Activated CD4-positive, alpha-beta memory T cell treated with anti-CD3 and anti-CD28 coated beads for 36 hours (primary cell): ENCODE results near the gene ZSCAN2. TPM values are rescaled to one million over a fixed set of nuclear protein-coding genes. Genes with fewer than 3 reads are reported as not detected.
"Not testable (repeated sequence)": the region's sequence is repeated elsewhere in the genome, so short reads cannot be mapped to it uniquely, and the experiment has no call there.

Source experiments
- CTCF ChIA-PET: fragments of 350-600 bp; sonication (Branson Sonifier 250); formaldehyde crosslinking; loops from one replicate; lab custom pipeline; 2021; ENCODE audit warnings: antibody characterized with exemption, inconsistent platforms; lab: Charles Lee
- POLR2A ChIA-PET: fragments of 350-600 bp; sonication (Branson Sonifier 250); formaldehyde crosslinking; loops from one replicate; lab custom pipeline; 2021; ENCODE audit warnings: antibody characterized with exemption; lab: Charles Lee
- DNase-seq: peaks from one replicate; pipeline ENCODE4 v3.0.0-alpha.2; 2020
- H3K27ac Mint-ChIP-seq: one replicate; pipeline ENCODE4 v1.8.0; 2021; ENCODE audit warnings: mixed read lengths
- H3K27me3 Mint-ChIP-seq: one replicate; pipeline ENCODE4 v1.8.0; 2021; ENCODE audit warnings: mixed read lengths
- H3K36me3 Mint-ChIP-seq: one replicate; pipeline ENCODE4 v1.8.0; 2021; ENCODE audit warnings: mixed read lengths
- H3K4me1 Mint-ChIP-seq: one replicate; pipeline ENCODE4 v1.8.0; 2021; ENCODE audit warnings: low read depth, mixed read lengths
- H3K4me3 Mint-ChIP-seq: one replicate; pipeline ENCODE4 v1.8.0; 2021; ENCODE audit warnings: mild to moderate bottlenecking, mixed read lengths
- H3K9me3 Mint-ChIP-seq: one replicate; pipeline ENCODE4 v1.8.0; 2021; ENCODE audit warnings: mixed read lengths
- intact Hi-C: fragments of 100-400 bp; cut with micrococcal nuclease; formaldehyde crosslinking; loops from one replicate; pipeline ENCODE4 v1.15.1; 2023
- total RNA-seq, 2 experiments: library from RNA; stranded (reverse); gene quantifications; one replicate each; pipeline ENCODE4 v1.2.3, GENCODE V29; 2021

ZSCAN2 gene
- total RNA-seq, 2 experiments from 2014 or later = 7.5 to 9.5 TPM

DNA sequence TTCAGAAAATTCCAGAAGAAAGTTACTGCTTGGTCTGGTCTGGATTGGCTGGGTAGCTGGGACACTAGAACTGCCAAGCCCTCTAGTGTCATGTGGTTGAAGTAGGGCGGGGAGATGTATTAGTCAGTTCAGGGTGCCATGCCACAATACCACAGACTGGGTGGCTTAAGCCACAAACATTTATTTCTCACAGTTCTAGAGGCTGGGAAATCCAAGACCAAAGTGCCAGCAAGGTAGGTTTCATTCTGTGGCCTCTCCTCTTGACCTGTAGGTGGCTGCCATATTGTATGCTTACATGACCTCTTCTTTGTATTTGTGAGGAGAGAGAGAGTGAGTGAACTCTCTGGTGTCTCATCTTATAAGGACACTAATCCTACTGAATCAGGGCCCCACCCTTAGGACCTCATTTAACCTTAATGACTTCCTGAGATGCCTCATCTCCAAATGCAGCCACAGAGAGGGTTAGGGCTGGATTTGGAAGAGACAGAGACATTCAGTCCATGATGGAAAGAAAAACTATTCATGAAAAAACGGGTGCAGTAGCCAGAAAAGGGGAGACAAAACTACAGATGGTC is 18.1 kb upstream of the ZSCAN2 start:
- CTCF ChIA-PET = interaction anchor here (9.7 kb wide), 1 partner anchor 11 kb away, joined by 65 read pairs; no protein-coding TSS in a partner anchor
- POLR2A ChIA-PET = no interaction called here

DNA sequence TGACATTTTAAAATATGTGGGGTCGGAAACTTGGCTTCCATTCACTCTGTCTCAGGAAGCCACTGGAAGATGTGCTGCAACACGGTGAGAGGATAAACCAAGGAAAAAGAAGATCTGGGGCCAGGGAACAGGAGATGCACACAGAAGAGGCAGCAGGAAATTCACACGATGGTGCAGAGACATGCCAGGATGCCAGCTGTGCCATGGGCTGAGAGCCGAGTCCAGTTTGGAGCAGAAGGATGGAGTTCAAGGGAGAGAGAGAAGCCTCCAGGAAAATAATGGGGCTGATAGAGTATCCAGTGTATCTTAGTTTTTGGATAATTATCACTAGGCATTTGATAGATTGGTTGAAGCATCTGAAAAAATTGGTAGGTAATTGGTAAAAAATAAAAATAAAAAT is 16.9 kb upstream of the ZSCAN2 start:
- H3K4me3 Mint-ChIP-seq, H3K9me3 Mint-ChIP-seq, POLR2A ChIA-PET, H3K4me1 Mint-ChIP-seq, DNase-seq, intact Hi-C loops, H3K36me3 Mint-ChIP-seq, H3K27ac Mint-ChIP-seq, H3K27me3 Mint-ChIP-seq: not testable (repeated sequence)
- CTCF ChIA-PET = interaction anchor here (2.2 to 9.7 kb wide), 2 partner anchors 12 to 344 kb away, joined by 7 to 65 read pairs; no protein-coding TSS in a partner anchor

More for the DNA sequence above, 18.1 kb upstream of the ZSCAN2 start:
- peak; percentile 35 for DNase-seq
- Mint-ChIP-seq H3K27me3 (no peaks in the 10 kb centered on the region), H3K36me3 (no peaks in the 10 kb centered on the region), H3K9me3 (peaks cover 7% of the 10 kb centered on the region), H3K4me3 (no peak overlapping the region), H3K4me1 (peaks cover 8% of the 10 kb centered on the region), H3K27ac (no peak overlapping the region)
- intact Hi-C loops = no loop called here

DNA sequence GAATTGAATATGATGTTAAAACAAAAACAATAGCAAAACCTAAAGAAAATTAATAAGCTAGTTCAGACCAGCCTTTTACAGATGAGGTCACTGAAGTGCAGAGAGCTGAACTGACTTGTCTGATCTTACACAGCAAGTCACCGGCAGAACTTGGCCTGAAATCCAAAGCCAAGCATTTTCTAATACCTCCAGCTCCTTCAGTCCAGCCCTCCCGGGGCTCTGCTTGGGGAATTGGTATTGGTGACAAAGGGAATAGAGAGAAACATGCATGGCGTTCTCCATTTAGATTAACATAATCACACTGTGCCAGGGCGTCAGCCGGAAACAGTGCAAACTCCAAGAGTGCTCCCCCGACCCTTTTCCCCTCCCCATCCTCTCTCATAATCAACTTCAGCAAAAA is 14.1 kb upstream of the ZSCAN2 start:
- POLR2A ChIA-PET = no interaction called here
- intact Hi-C loops = loop anchor here (5.0 kb wide), 1 partner anchor 66 kb away; the partner anchor contains the start of gene WDR73
- CTCF ChIA-PET = interaction anchor here (0.6 to 9.7 kb wide), 7 partner anchors 15 to 341 kb away, joined by 3 to 65 read pairs (median 7); partner anchors contain the start of gene NMB
- Mint-ChIP-seq H3K36me3 (no peaks in the 10 kb centered on the region), H3K4me3 (no peak overlapping the region), H3K27ac (no peak overlapping the region), H3K4me1 (peaks cover 10% of the 10 kb centered on the region), H3K9me3 (peaks cover 7% of the 10 kb centered on the region), H3K27me3 (no peaks in the 10 kb centered on the region)
- no peak for DNase-seq

DNA sequence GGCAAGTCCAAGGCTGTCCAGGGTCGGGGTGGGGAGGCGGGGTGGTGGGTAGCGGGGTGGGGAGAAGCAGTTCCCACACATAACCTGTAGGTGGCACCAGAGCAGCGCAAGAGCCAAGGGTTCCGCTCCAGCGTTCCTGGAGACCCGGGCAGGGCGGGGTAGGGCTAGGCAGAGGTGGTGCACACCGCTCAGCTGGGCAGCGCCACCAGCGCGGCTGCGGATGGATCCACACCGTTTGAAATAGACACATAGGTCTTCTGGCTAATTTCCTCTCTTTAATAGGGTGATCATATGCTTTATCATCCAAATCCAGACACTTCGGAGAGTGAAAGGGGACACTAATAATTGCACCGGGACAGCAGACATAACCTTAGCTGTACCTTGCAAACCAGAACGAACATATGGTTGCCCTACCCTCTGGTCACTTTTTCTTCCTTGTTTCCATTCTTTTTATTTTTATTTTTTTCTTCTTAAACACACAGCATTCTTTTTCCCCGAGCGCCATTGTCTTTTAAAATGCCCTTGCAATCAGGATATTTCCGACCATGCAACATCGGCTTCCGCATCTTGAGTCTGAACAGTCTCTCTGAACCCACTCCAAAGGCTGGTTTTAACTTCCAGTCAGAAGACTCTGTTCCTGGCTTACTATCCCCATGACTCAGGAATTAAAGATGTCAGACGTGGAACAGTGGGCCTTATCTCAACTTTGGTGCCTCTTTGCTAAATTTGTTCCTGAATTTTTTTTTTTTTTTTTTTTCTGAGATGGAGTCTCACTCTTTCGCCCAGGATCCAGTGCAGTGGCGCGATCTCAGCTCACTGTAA is 12.5 kb upstream of the ZSCAN2 start:
- Mint-ChIP-seq H3K4me1 (peaks cover 2% of the 10 kb centered on the region), H3K9me3 (no peaks in the 10 kb centered on the region), H3K27me3 (no peaks in the 10 kb centered on the region), H3K27ac (no peak overlapping the region), H3K36me3 (no peaks in the 10 kb centered on the region), H3K4me3 (peak overlapping the region; percentile 59)
- intact Hi-C loops = loop anchor here (1.0 to 5.0 kb wide), 4 partner anchors 46 to 340 kb away; partner anchors contain the start of gene WDR73
- ChIA-PET CTCF (interaction anchor here (0.5 to 9.7 kb wide), 33 partner anchors 11 to 1037 kb away, joined by 3 to 65 read pairs (median 4); partner anchors contain the start of genes NMB, WDR73 and ZSCAN2), POLR2A (interaction anchor here (0.6 to 1.0 kb wide), 2 partner anchors 56 to 340 kb away, joined by 3 to 5 read pairs; no protein-coding TSS in a partner anchor)
- peak; percentile 91 for DNase-seq

DNA sequence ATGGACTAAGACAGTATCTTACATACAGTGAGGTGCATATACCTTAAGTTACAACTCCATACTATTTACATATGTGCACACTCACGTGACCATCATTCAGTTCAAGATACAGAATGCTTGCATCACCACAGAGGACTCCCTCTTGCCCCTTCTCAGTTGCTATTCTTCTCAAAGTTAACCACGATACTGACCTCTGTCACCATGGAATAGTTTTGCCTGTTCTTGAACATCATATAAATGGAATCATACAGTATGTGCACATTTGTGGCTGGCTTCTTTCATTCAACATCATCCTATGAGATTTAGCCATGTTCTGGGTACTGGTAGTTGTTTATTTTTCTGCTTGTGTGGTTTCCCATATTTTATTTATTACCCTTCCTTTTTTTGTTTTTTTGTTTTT is 10.4 kb upstream of the ZSCAN2 start:
- intact Hi-C loops = loop anchor here (10.0 kb wide), 1 partner anchor 454 kb away; no protein-coding TSS in a partner anchor
- no peaks in the 10 kb centered on the region for H3K9me3 Mint-ChIP-seq
- POLR2A ChIA-PET = no interaction called here

DNA sequence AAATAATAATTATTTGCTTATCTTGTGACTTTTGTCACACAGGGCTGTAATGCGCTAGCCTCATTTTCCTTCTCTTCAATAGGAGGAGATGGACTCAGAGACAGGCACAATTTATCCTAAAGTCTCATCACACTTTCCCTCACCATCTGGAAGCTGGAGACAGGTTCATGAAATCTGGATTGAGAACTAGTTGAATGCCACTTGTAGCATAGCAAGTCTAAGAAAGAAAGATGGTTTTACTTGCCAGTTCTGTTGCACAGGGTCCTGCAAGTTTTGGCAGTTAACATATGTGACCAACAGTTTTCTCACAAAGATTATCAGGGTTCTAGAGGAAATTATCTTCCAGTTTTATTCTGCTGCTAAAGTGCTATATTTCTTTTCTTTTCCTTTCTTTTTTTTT is 9.0 kb upstream of the ZSCAN2 start:
- POLR2A ChIA-PET = no interaction called here
- DNase-seq = no peak
- Mint-ChIP-seq H3K27ac (no peak overlapping the region), H3K4me1 (peaks cover 2% of the 10 kb centered on the region), H3K27me3 (no peaks in the 10 kb centered on the region), H3K4me3 (no peak overlapping the region), H3K9me3 (no peaks in the 10 kb centered on the region), H3K36me3 (no peaks in the 10 kb centered on the region)
- CTCF ChIA-PET = interaction anchor here (0.6 to 9.7 kb wide), 4 partner anchors 20 to 336 kb away, joined by 3 to 65 read pairs (median 4); no protein-coding TSS in a partner anchor
- intact Hi-C loops = loop anchor here (10.0 kb wide), 1 partner anchor 453 kb away; no protein-coding TSS in a partner anchor

More for the DNA sequence above, 10.4 kb upstream of the ZSCAN2 start:
- CTCF ChIA-PET = interaction anchor here (1.1 to 9.7 kb wide), 4 partner anchors 9 to 338 kb away, joined by 3 to 65 read pairs (median 14); partner anchors contain the start of gene WDR73
- H3K36me3 Mint-ChIP-seq = no peaks in the 10 kb centered on the region
- H3K27me3 Mint-ChIP-seq = no peaks in the 10 kb centered on the region
- H3K4me1 Mint-ChIP-seq = peaks cover 2% of the 10 kb centered on the region
- no peak overlapping the region for H3K27ac Mint-ChIP-seq
- DNase-seq = no peak
- no peak overlapping the region for H3K4me3 Mint-ChIP-seq

DNA sequence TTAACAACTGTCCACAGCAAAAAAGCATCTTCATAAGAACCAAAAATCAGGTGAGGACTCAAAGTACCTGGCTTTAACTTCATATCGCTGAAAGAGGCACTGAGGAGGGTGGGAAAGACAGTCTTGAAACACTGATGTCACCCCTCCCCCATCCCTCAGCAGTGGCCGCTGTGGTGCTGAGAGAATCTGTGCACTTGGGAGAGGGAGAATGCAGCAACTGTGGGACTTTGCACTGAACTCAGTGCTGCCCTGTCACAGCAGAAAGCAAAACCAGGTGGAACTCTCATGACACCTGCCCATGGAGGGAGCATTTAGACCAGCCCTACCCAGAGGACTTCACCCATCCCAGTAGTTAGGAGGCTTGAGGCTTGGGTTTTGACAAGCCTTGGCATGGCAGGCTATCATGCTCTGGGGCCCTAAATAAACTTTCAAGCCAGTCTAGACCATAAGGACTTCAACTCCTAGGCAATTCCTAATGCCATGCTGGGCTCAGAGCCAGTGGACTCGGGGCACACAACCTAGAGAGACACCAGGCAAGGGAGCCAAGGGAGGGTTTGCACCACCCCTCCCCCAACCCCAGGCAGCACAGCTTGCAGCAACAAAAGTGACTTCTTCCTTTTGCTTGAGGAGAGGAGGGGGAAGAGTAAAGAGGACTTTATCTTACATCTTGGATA is 6.1 kb upstream of the ZSCAN2 start:
- DNase-seq = no peak
- Mint-ChIP-seq H3K9me3 (no peaks in the 10 kb centered on the region), H3K36me3 (no peaks in the 10 kb centered on the region), H3K4me1 (peaks cover 19% of the 10 kb centered on the region), H3K4me3 (no peak overlapping the region), H3K27ac (no peak overlapping the region), H3K27me3 (no peaks in the 10 kb centered on the region)
- ChIA-PET CTCF (interaction anchor here (0.6 kb wide), 1 partner anchor 137 kb away, joined by 3 read pairs; no protein-coding TSS in a partner anchor), POLR2A (no interaction called here)
- intact Hi-C loops = loop anchor here (10.0 kb wide), 1 partner anchor 450 kb away; no protein-coding TSS in a partner anchor

DNA sequence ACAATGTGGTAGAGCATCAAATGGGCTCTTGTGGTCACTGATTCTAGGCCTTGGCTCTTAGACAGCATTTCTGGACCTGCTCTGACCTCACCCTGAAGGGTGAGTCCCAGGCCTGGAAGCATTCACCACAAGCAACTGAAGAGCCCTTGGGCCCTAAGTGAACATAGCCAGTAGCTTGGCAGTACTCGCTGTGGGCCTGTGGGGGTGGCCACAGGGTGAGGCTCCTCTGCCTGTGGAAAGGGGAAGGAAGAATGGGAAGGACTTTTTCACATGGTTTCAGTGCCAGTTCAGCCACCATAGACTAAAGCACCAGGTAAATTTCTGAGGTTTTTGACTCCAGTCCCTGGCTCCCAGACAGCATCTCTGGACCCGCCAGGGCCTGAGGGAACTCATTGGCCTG is 5.1 kb upstream of the ZSCAN2 start:
- CTCF ChIA-PET = no interaction called here
- intact Hi-C loops = loop anchor here (10.0 kb wide), 1 partner anchor 449 kb away; no protein-coding TSS in a partner anchor
- no peak for DNase-seq

DNA sequence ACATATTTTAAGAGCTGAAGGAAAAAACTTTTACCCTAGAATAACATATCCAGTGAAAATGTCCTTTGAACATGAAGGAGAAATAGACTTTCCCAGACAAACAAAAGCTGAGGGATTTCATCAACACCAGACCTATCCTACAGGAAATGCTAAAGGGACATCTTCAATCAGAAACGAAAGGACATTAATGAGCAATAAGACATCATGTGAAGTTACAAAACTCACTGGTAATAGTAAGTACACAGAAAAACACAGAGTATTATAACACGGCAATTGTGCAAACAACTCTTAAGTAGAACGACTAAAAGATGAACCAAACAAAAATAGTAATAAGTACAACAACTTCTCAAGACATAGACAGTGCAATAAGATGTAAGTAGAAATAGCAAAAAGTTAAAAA is 3.5 kb upstream of the ZSCAN2 start:
- CTCF ChIA-PET = interaction anchor here (1.1 to 2.1 kb wide), 3 partner anchors 22 to 391 kb away, joined by 3 to 7 read pairs (median 3); no protein-coding TSS in a partner anchor
- Mint-ChIP-seq H3K27ac (no peak overlapping the region), H3K9me3 (no peaks in the 10 kb centered on the region), H3K4me1 (peaks cover 26% of the 10 kb centered on the region), H3K4me3 (no peak overlapping the region), H3K27me3 (no peaks in the 10 kb centered on the region), H3K36me3 (no peaks in the 10 kb centered on the region)
- intact Hi-C loops = loop anchor here (10.0 kb wide), 1 partner anchor 448 kb away; no protein-coding TSS in a partner anchor
- DNase-seq = no peak
- POLR2A ChIA-PET = no interaction called here

More for the DNA sequence above, 5.1 kb upstream of the ZSCAN2 start:
- Mint-ChIP-seq H3K9me3 (no peaks in the 10 kb centered on the region), H3K4me1 (peaks cover 21% of the 10 kb centered on the region), H3K27me3 (no peaks in the 10 kb centered on the region), H3K4me3 (no peak overlapping the region), H3K27ac (no peak overlapping the region), H3K36me3 (no peaks in the 10 kb centered on the region)
- POLR2A ChIA-PET = no interaction called here

DNA sequence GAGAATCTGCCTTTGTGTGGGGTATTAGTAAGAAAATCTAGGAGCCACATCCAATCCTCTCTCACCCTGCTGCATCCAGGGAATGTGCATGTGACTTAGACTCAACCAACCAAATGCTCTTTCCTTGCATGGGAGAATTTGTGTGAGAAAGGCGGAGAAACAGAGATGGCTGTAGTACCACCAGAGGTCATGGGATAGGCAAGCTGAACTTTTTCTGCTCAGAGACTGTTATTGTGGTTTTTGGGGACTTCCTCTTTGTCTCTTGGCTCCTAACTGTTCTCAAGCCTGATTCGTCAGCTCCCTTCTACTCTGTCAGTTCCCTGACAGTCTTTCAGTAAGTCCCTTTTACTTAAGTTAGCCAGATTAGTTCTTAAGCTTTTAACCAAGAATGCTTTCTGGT is 2.6 kb upstream of the ZSCAN2 start:
- H3K27ac Mint-ChIP-seq = peak overlapping the region; percentile 67
- H3K9me3 Mint-ChIP-seq = no peaks in the 10 kb centered on the region
- no peak overlapping the region for H3K4me3 Mint-ChIP-seq
- no peaks in the 10 kb centered on the region for H3K27me3 Mint-ChIP-seq
- peak; percentile 20 for DNase-seq
- intact Hi-C loops = loop anchor here (1.0 to 10.0 kb wide), 5 partner anchors 28 to 447 kb away; no protein-coding TSS in a partner anchor
- POLR2A ChIA-PET = interaction anchor here (1.1 kb wide), 1 partner anchor 57 kb away, joined by 3 read pairs; no protein-coding TSS in a partner anchor
- H3K4me1 Mint-ChIP-seq = peaks cover 33% of the 10 kb centered on the region
- CTCF ChIA-PET = interaction anchor here (0.6 to 2.9 kb wide), 23 partner anchors 9 to 390 kb away, joined by 3 to 24 read pairs (median 5); partner anchors contain the start of genes NMB and WDR73
- H3K36me3 Mint-ChIP-seq = no peaks in the 10 kb centered on the region

DNA sequence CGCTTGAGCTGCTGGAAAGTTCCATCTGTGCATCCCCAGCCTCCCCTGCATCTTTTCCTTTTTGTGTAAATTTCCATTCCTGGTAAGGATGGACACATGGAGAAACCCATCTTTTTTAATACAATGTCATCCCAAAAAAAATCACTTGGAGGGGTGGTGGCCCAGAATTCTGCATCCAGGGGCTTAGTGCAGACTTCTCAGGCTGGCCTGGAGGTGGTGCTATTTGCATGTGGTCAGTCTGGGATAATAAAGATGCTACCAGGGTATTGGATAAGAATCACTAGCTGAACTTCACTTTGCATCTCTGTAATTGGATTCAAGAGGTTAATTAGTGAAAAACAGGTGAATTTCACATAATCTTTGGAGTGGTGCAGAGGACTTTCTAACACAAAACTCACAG is 1.8 kb upstream of the ZSCAN2 start:
- Mint-ChIP-seq H3K36me3 (no peaks in the 10 kb centered on the region), H3K27me3 (no peaks in the 10 kb centered on the region), H3K4me3 (peak overlapping the region; percentile 38), H3K27ac (peak overlapping the region; percentile 67), H3K9me3 (no peaks in the 10 kb centered on the region), H3K4me1 (peaks cover 40% of the 10 kb centered on the region)
- ChIA-PET POLR2A (interaction anchor here (1.1 kb wide), 1 partner anchor 56 kb away, joined by 3 read pairs; no protein-coding TSS in a partner anchor), CTCF (interaction anchor here (0.7 to 2.9 kb wide), 30 partner anchors 8 to 329 kb away, joined by 3 to 24 read pairs (median 4); partner anchors contain the start of genes NMB, SEC11A and WDR73)
- intact Hi-C loops = loop anchor here (1.0 to 10.0 kb wide), 6 partner anchors 29 to 446 kb away; no protein-coding TSS in a partner anchor
- peak; percentile 67 for DNase-seq
